H9 (cell line): ENCODE results near the gene IQGAP2. TPM values are rescaled to one million over a fixed set of nuclear protein-coding genes. Genes with fewer than 3 reads are reported as not detected.

Experiments
- DNase-seq: peaks from one replicate; pipeline ENCODE4 v3.0.0-alpha.2; 2017
- H2AFZ ChIP-seq: one replicate; pipeline ENCODE4 v1.6.1; 2013; ENCODE audit warnings: mild to moderate bottlenecking, low read length, control low read depth, moderate library complexity
- H2AK5ac ChIP-seq: 2 replicates; pipeline ENCODE4 v1.6.1; 2013; ENCODE audit warnings: low read length, control low read depth, mixed read lengths; ENCODE audit not compliant: insufficient read length
- H2BK120ac ChIP-seq: one replicate; pipeline ENCODE4 v1.6.1; 2013; ENCODE audit warnings: low read depth, mild to moderate bottlenecking, low read length, control low read depth, inconsistent platforms; ENCODE audit not compliant: poor library complexity, severe bottlenecking
- H2BK12ac ChIP-seq: 2 replicates; pipeline ENCODE4 v1.6.1; 2013; ENCODE audit warnings: low read length, control low read depth, mixed read lengths, low read depth; ENCODE audit not compliant: insufficient read length
- H2BK15ac ChIP-seq: 2 replicates; pipeline ENCODE4 v1.6.1; 2013; ENCODE audit warnings: low read depth, low read length, control low read depth
- H2BK20ac ChIP-seq: one replicate; pipeline ENCODE4 v1.6.1; 2013; ENCODE audit warnings: low read depth, mild to moderate bottlenecking, low read length, control low read depth, inconsistent platforms; ENCODE audit not compliant: poor library complexity, severe bottlenecking
- H2BK5ac ChIP-seq: 2 replicates; pipeline ENCODE4 v1.6.1; 2013; ENCODE audit warnings: low read length, control low read depth, mixed read lengths; ENCODE audit not compliant: insufficient read length
- H3K14ac ChIP-seq: 2 replicates; pipeline ENCODE4 v1.6.1; 2013; ENCODE audit warnings: low read length, control low read depth; ENCODE audit not compliant: insufficient read depth
- H3K18ac ChIP-seq: 2 replicates; pipeline ENCODE4 v1.6.1; 2013; ENCODE audit warnings: low read depth, mild to moderate bottlenecking, mixed read lengths, low read length, control low read depth; ENCODE audit not compliant: insufficient read length
- H3K23ac ChIP-seq: 2 replicates; pipeline ENCODE4 v1.6.1; 2013; ENCODE audit warnings: low read length, control low read depth, mixed read lengths, low read depth; ENCODE audit not compliant: insufficient read length
- H3K23me2 ChIP-seq: 2 replicates; pipeline ENCODE4 v1.6.1; 2013; ENCODE audit warnings: low read depth, mild to moderate bottlenecking, mixed read lengths, low read length, control low read depth; ENCODE audit not compliant: insufficient read length, poor library complexity, severe bottlenecking
- H3K27ac ChIP-seq: 2 replicates; pipeline ENCODE4 v1.5.1; 2013; ENCODE audit warnings: low read length, control low read depth, mixed read lengths, low read depth; ENCODE audit not compliant: insufficient read length
- H3K27me3 ChIP-seq: 2 replicates; pipeline ENCODE4 v1.6.1; 2013; ENCODE audit warnings: low read length, control low read depth, inconsistent platforms; ENCODE audit not compliant: insufficient read depth
- H3K4ac ChIP-seq: 2 replicates; pipeline ENCODE4 v1.6.1; 2013; ENCODE audit warnings: low read depth, mild to moderate bottlenecking, control low read depth, inconsistent platforms, low read length, moderate library complexity
- H3K4me1 ChIP-seq: 2 replicates; pipeline ENCODE4 v1.6.1; 2013; ENCODE audit warnings: low read length, control low read depth, inconsistent platforms; ENCODE audit not compliant: insufficient read depth
- H3K4me2 ChIP-seq: 2 replicates; pipeline ENCODE4 v1.6.1; 2013; ENCODE audit warnings: low read length, control low read depth, mixed read lengths; ENCODE audit not compliant: insufficient read length, insufficient read depth
- H3K56ac ChIP-seq: 2 replicates; pipeline ENCODE4 v1.6.1; 2013; ENCODE audit warnings: low read depth, mild to moderate bottlenecking, mixed read lengths, low read length, control low read depth; ENCODE audit not compliant: insufficient read length
- H3K79me1 ChIP-seq: 2 replicates; pipeline ENCODE4 v1.6.1; 2013; ENCODE audit warnings: low read depth, mild to moderate bottlenecking, moderate library complexity, low read length, control low read depth, inconsistent platforms; ENCODE audit not compliant: insufficient read depth, poor library complexity, severe bottlenecking
- H3K79me2 ChIP-seq: 2 replicates; pipeline ENCODE4 v1.6.1; 2013; ENCODE audit warnings: low read length, control low read depth, inconsistent platforms; ENCODE audit not compliant: insufficient read depth
- H3K9ac ChIP-seq: 2 replicates; pipeline ENCODE4 v1.6.1; 2013; ENCODE audit warnings: low read length, control low read depth, mixed read lengths; ENCODE audit not compliant: insufficient read length; ENCODE audit errors: extremely low read depth
- H3K9me3 ChIP-seq: one replicate; pipeline ENCODE4 v1.6.1; 2013; ENCODE audit warnings: low read depth, low read length, inconsistent platforms; ENCODE audit not compliant: control insufficient read depth
- H3T11ph ChIP-seq: one replicate; pipeline ENCODE4 v1.6.1; 2013; ENCODE audit warnings: mild to moderate bottlenecking, low read length, control low read depth, inconsistent platforms
- H4K20me1 ChIP-seq: one replicate; pipeline ENCODE4 v1.6.1; 2013; ENCODE audit not compliant: control insufficient read depth, insufficient read length, insufficient read depth
- H4K5ac ChIP-seq: 2 replicates; pipeline ENCODE4 v1.6.1; 2013; ENCODE audit warnings: low read depth, mild to moderate bottlenecking, mixed read lengths, low read length, control low read depth; ENCODE audit not compliant: insufficient read length
- H4K8ac ChIP-seq: replicated peaks from 2 replicates; pipeline ENCODE4 v1.6.1; 2013; ENCODE audit warnings: low read length, control low read depth, mixed read lengths, low read depth; ENCODE audit not compliant: insufficient read length
- H4K91ac ChIP-seq: 2 replicates; pipeline ENCODE4 v1.6.1; 2013; ENCODE audit warnings: low read depth, mild to moderate bottlenecking, moderate library complexity, mixed read lengths, low read length, control low read depth; ENCODE audit not compliant: insufficient read length
- H3K27ac Mint-ChIP-seq, 3 experiments: 2 replicates in 2 of 3; 3 replicates in 1 of 3; pipeline ENCODE4 v1.8.0; 2020 to 2021; ENCODE audit warnings: mixed read lengths in 3 of 3, mild to moderate bottlenecking in 1 of 3, moderate library complexity in 1 of 3
- H3K27me3 Mint-ChIP-seq: 2 replicates; pipeline ENCODE4 v1.8.0; 2021; ENCODE audit warnings: low read depth, mild to moderate bottlenecking, moderate library complexity, mixed read lengths
- H3K36me3 Mint-ChIP-seq, 3 experiments: 2 replicates in 2 of 3; 3 replicates in 1 of 3; pipeline ENCODE4 v1.8.0; 2020 to 2021; ENCODE audit warnings: low read depth in 3 of 3, mixed read lengths in 3 of 3; ENCODE audit not compliant: insufficient read depth in 1 of 3
- H3K4me1 Mint-ChIP-seq, 2 experiments: 2 replicates each; pipeline ENCODE4 v1.8.0; 2020; ENCODE audit warnings: mixed read lengths in 2 of 2
- H3K4me3 Mint-ChIP-seq, 2 experiments: 2 replicates in 1 of 2; 3 replicates in 1 of 2; pipeline ENCODE4 v1.8.0; 2020 to 2021; ENCODE audit warnings: mild to moderate bottlenecking in 2 of 2, mixed read lengths in 2 of 2, moderate library complexity in 1 of 2
- H3K9me3 Mint-ChIP-seq, 2 experiments: 2 replicates in 1 of 2; 3 replicates in 1 of 2; pipeline ENCODE4 v1.8.0; 2020; ENCODE audit warnings: mild to moderate bottlenecking in 2 of 2, mixed read lengths in 2 of 2, moderate library complexity in 1 of 2
- CTCF ChIP-seq: fragments of 200-600 bp; sonication (generic); conservative IDR thresholded peaks from 3 replicates; pipeline ENCODE4 v1.8.0; 2021; ENCODE audit warnings: antibody characterized with exemption, mild to moderate bottlenecking
- total RNA-seq: library from RNA; stranded (reverse); gene quantifications from 2 replicates; pipeline ENCODE4 v1.2.1, GENCODE V29; 2021

IQGAP2 gene
- total RNA-seq, 1 experiment from 2014 or later: 22.5 TPM

- Histone ChIP-seq H3K4ac (no peak overlapping the region), H2BK120ac (no peak overlapping the region), H3K4me1 (no peaks in the 10 kb centered on the region; the same call in 1 of the 2 replicates), H3K4me2 (no peak overlapping the region), H3K79me2 (peaks cover 18% of the 10 kb centered on the region; the same call in 1 of the 2 replicates), H4K5ac (no peak overlapping the region), H3K9me3 (no peaks in the 10 kb centered on the region), H2BK12ac (no peak overlapping the region), H3K23ac (no peak overlapping the region), H3K23me2 (no peaks in the 10 kb centered on the region), H3T11ph (no peak overlapping the region), H2BK15ac (no peak overlapping the region), H3K27ac (no peak overlapping the region), H3K27me3 (no peaks in the 10 kb centered on the region), H2AFZ (no peak overlapping the region), H4K8ac (no peak overlapping the region), H3K14ac (no peak overlapping the region), H3K9ac (no peak overlapping the region), H3K79me1 (no peaks in the 10 kb centered on the region), H4K20me1 (no peaks in the 10 kb centered on the region), H2BK5ac (no peak overlapping the region), H4K91ac (no peak overlapping the region), H3K18ac (no peak overlapping the region), H2BK20ac (no peak overlapping the region), H3K56ac (no peak overlapping the region), H2AK5ac (no peak overlapping the region)
- H3K36me3 Mint-ChIP-seq: no peaks in the 10 kb centered on the region; a peak in 1 of 7 replicates
- no peak overlapping the region for H3K27ac Mint-ChIP-seq
- TF ChIP-seq CTCF: no peak
- H3K9me3 Mint-ChIP-seq: no peaks in the 10 kb centered on the region; a peak in 2 of 5 replicates
- H3K4me1 Mint-ChIP-seq: peaks cover 18 to 20% of the 10 kb centered on the region in 2 experiments
- no peak overlapping the region for H3K4me3 Mint-ChIP-seq
- H3K27me3 Mint-ChIP-seq: no peaks in the 10 kb centered on the region
- no peak for DNase-seq
These were observed 9.4 kb downstream of the IQGAP2 start for GRCh38 chr5:76412511-76412910.
